A549 (cell line): ENCODE results near the gene RAD51AP2. TPM values are rescaled to one million over a fixed set of nuclear protein-coding genes. Genes with fewer than 3 reads are reported as not detected.

ENCODE experiments used
- ATAC-seq, 2 experiments: fragments of 200-7000 bp in 1 of 2; fragments of >200 bp in 1 of 2; cut with Nextera tagmentation in 1 of 2; cut with Tn5 transposase in 1 of 2; 3 replicates each; pipeline versions ENCODE4 v1.8.0 to v1.9.1; 2018 to 2020; ENCODE audit warnings: mild to moderate bottlenecking in 1 of 2, moderate library complexity in 1 of 2
- CTCF ChIA-PET: fragments of 300-600 bp; sonication (Branson Sonifier 250); formaldehyde crosslinking; extraction: SDS; loops from one replicate; lab custom pipeline; 2021; ENCODE audit warnings: antibody characterized with exemption, inconsistent platforms; lab: Yijun Ruan, JAX
- POLR2A ChIA-PET: fragments of 350-600 bp; formaldehyde crosslinking; extraction: SDS; loops from one replicate; lab custom pipeline; 2021; ENCODE audit warnings: antibody characterized with exemption, inconsistent platforms; lab: Yijun Ruan, JAX
- DNase-seq, 2 experiments: peaks; one replicate each; pipeline versions ENCODE4 v3.0.0 to v3.0.0-alpha.2; 2011 to 2016; ENCODE audit warnings: low read depth in 1 of 2, low spot score in 1 of 2
- FAIRE-seq: peaks from 2 replicates; lab custom pipeline; 2011; peaks lifted over from hg19 to GRCh38; lab: Jason Lieb, UNC
- H3K27ac ChIP-seq, 2 experiments: fragments of >200 bp; sonication (Bioruptor Twin); formaldehyde crosslinking; 3 replicates each; pipeline ENCODE4 v1.5.1; 2016 to 2017
- H3K4me1 ChIP-seq: fragments of >200 bp; sonication (Bioruptor Twin); formaldehyde crosslinking; 3 replicates; pipeline ENCODE4 v1.6.1; 2016
- H3K4me2 ChIP-seq: fragments of >200 bp; sonication (Bioruptor Twin); formaldehyde crosslinking; 3 replicates; pipeline ENCODE4 v1.6.1; 2016
- H3K4me3 ChIP-seq: fragments of >200 bp; sonication (Bioruptor Twin); formaldehyde crosslinking; 3 replicates; pipeline ENCODE4 v1.5.1; 2016
- H3K9me3 ChIP-seq: fragments of >200 bp; sonication (Bioruptor Twin); formaldehyde crosslinking; 3 replicates; pipeline ENCODE4 v1.6.1; 2016
- ATOH8 ChIP-seq: fragments of 250-450 bp; sonication (Bioruptor Pico); IDR thresholded peaks from 2 replicates; pipeline ENCODE4 v1.5.0; 2020; ENCODE audit warnings: low read depth, mild to moderate bottlenecking, moderate library complexity
- BHLHE40 ChIP-seq: IDR thresholded peaks from 2 replicates; pipeline ENCODE4 v1.6.1; 2012; ENCODE audit warnings: low read depth, low read length, inconsistent platforms
- CHD2 ChIP-seq: fragments of 150-350 bp; IDR thresholded peaks from 2 replicates; pipeline ENCODE4 v1.6.1; 2014; ENCODE audit warnings: low read length; ENCODE audit not compliant: partially characterized antibody
- CHD4 ChIP-seq: fragments of 200-600 bp; sonication (generic); IDR thresholded peaks from 2 replicates; pipeline ENCODE4 v1.6.1; 2016; ENCODE audit warnings: antibody characterized with exemption, mild to moderate bottlenecking, borderline replicate concordance
- CTCF ChIP-seq: fragments of >200 bp; sonication (Bioruptor Twin); formaldehyde crosslinking; IDR thresholded peaks from 3 replicates; pipeline ENCODE4 v1.5.1; 2016
- EHMT2 ChIP-seq: fragments of 200-600 bp; sonication (generic); IDR thresholded peaks from 2 replicates; pipeline ENCODE4 v1.6.1; 2016; ENCODE audit warnings: antibody characterized with exemption, low read depth, mild to moderate bottlenecking, moderate library complexity
- ELK1 ChIP-seq: fragments of 150-350 bp; IDR thresholded peaks from 2 replicates; pipeline ENCODE4 v1.6.1; 2014; ENCODE audit warnings: low read depth, mild to moderate bottlenecking, low read length
- EP300 ChIP-seq, 2 experiments: fragments of >200 bp; sonication (Bioruptor Twin); formaldehyde crosslinking; IDR thresholded peaks; 2 replicates in 1 of 2; 3 replicates in 1 of 2; pipeline ENCODE4 v1.6.1; 2016 to 2017
- ESRRA ChIP-seq: fragments of 150-350 bp; IDR thresholded peaks from 2 replicates; pipeline ENCODE4 v1.6.1; 2014; ENCODE audit warnings: mild to moderate bottlenecking, low read length, borderline replicate concordance
- FOSB ChIP-seq: fragments of 250-450 bp; sonication (Bioruptor Pico); IDR thresholded peaks from 2 replicates; pipeline ENCODE4 v1.5.0; 2020; ENCODE audit warnings: mild to moderate bottlenecking, moderate library complexity
- HES2 ChIP-seq: fragments of >200 bp; sonication (Bioruptor Twin); formaldehyde crosslinking; IDR thresholded peaks from 2 replicates; pipeline ENCODE4 v1.6.1; 2016
- HEYL ChIP-seq: fragments of 250-450 bp; sonication (Bioruptor Pico); IDR thresholded peaks from 2 replicates; pipeline ENCODE4 v1.8.0; 2021; ENCODE audit warnings: mild to moderate bottlenecking, moderate library complexity
- HOXB13 ChIP-seq: fragments of 250-450 bp; sonication (Bioruptor Pico); IDR thresholded peaks from 2 replicates; pipeline ENCODE4 v1.5.0; 2020; ENCODE audit warnings: low read depth, mild to moderate bottlenecking, moderate library complexity
- HOXB5 ChIP-seq: fragments of 250-450 bp; sonication (Bioruptor Pico); IDR thresholded peaks from 2 replicates; pipeline ENCODE4 v1.5.0; 2020; ENCODE audit warnings: mild to moderate bottlenecking, moderate library complexity
- KDM1A ChIP-seq: fragments of 200-600 bp; sonication (generic); IDR thresholded peaks from 2 replicates; pipeline ENCODE4 v1.6.1; 2016; ENCODE audit warnings: low read depth, mild to moderate bottlenecking
- KDM5A ChIP-seq: fragments of 200-600 bp; sonication (generic); IDR thresholded peaks from 2 replicates; pipeline ENCODE4 v1.6.1; 2016; ENCODE audit warnings: antibody characterized with exemption, mild to moderate bottlenecking
- NFE2L2 ChIP-seq: fragments of 150-350 bp; conservative IDR thresholded peaks from 2 replicates; pipeline ENCODE4 v1.6.1; 2014; ENCODE audit warnings: low read length
- PBX3 ChIP-seq: IDR thresholded peaks from 2 replicates; pipeline ENCODE4 v1.6.1; 2012
- POLR2AphosphoS2 ChIP-seq: conservative IDR thresholded peaks from 2 replicates; pipeline ENCODE4 v1.6.1; 2012; ENCODE audit warnings: low read length, improper control_type of control experiment, inconsistent platforms
- RAD21 ChIP-seq, 2 experiments: fragments of >200 bp in 1 of 2; sonication (Bioruptor Twin) in 1 of 2; formaldehyde crosslinking in 1 of 2; IDR thresholded peaks in 1 of 2; conservative IDR thresholded peaks in 1 of 2; 2 replicates in 1 of 2; 3 replicates in 1 of 2; pipeline ENCODE4 v1.6.1; 2012 to 2018; ENCODE audit warnings: inconsistent platforms in 1 of 2
- REST ChIP-seq: fragments of 200-600 bp; sonication (generic); IDR thresholded peaks from 2 replicates; pipeline ENCODE4 v1.6.1; 2016; ENCODE audit warnings: antibody characterized with exemption, mild to moderate bottlenecking, moderate library complexity
- RFX5 ChIP-seq: fragments of 450-650 bp; IDR thresholded peaks from 2 replicates; pipeline ENCODE4 v1.7.1; 2014; ENCODE audit warnings: antibody characterized with exemption, mild to moderate bottlenecking, moderate library complexity
- SMC3 ChIP-seq: fragments of >200 bp; sonication (Bioruptor Twin); formaldehyde crosslinking; IDR thresholded peaks from 3 replicates; pipeline ENCODE4 v1.6.1; 2018; ENCODE audit warnings: inconsistent platforms
- SREBF2 ChIP-seq: fragments of 450-650 bp; IDR thresholded peaks from 2 replicates; pipeline ENCODE4 v1.6.1; 2014; ENCODE audit warnings: mild to moderate bottlenecking, moderate library complexity
- ZC3H11A ChIP-seq: fragments of 450-650 bp; IDR thresholded peaks from 2 replicates; pipeline ENCODE4 v1.6.1; 2014; ENCODE audit warnings: antibody characterized with exemption, mild to moderate bottlenecking
- ZFP36 ChIP-seq: fragments of 450-650 bp; IDR thresholded peaks from 2 replicates; pipeline ENCODE4 v1.6.1; 2014; ENCODE audit warnings: borderline replicate concordance; ENCODE audit not compliant: partially characterized antibody
- ZNF302 ChIP-seq: fragments of 250-450 bp; sonication (Bioruptor Pico); IDR thresholded peaks from 2 replicates; pipeline ENCODE4 v1.9.0; 2021; ENCODE audit warnings: inconsistent platforms, mild to moderate bottlenecking, moderate library complexity
- WGBS: methylation state at CpG from one replicate; pipeline ENCODE4 v1.1.6; 2017; ENCODE audit errors: missing lambda C conversion rate; 5-methylcytosine and 5-hydroxymethylcytosine counted together
- polyA plus RNA-seq, 4 experiments: library from polyadenylated mRNA; depleted of rRNA in 3 of 4; stranded (reverse); fragments of >200 nt; fragmentation: RNase III in 1 of 4; extraction: RNeasy Plus Mini Kit Qiagen cat#74134 plus additional on column Dnase treatment in 1 of 4; gene quantifications; 2 replicates in 3 of 4; 3 replicates in 1 of 4; pipeline ENCODE4 v1.2.3, GENCODE V29; 2011 to 2017

RAD51AP2 gene
- polyA plus RNA-seq, 2 of the 4 experiments (the other 2 are of a cell fraction): not detected

- 7% methylated on average over 5 of the region's 5 CpGs for WGBS
- no peaks in the 10 kb centered on the region for H3K4me1 ChIP-seq
- no peaks in the 10 kb centered on the region for H3K9me3 ChIP-seq
- no peak overlapping the region for H3K27ac ChIP-seq
- no peak for FAIRE-seq
- no peak for DNase-seq
- ATAC-seq: no peak
- no peak for TF ChIP-seq ELK1
- no peak for TF ChIP-seq SREBF2
- TF ChIP-seq NFE2L2: no peak
- TF ChIP-seq KDM5A: no peak
- no peak for TF ChIP-seq FOSB (CRISPR knock-in tag)
- no peak for TF ChIP-seq EP300 (IDR thresholded peaks at IDR 0.05)
- TF ChIP-seq ZFP36: no peak
- no peak for TF ChIP-seq CHD2
- no peak for TF ChIP-seq SMC3
- no peak for TF ChIP-seq HEYL (CRISPR knock-in tag)
- TF ChIP-seq CTCF: no peak
- no peak for TF ChIP-seq RFX5
- no peak for TF ChIP-seq HES2
- no peak for TF ChIP-seq ESRRA
- TF ChIP-seq POLR2AphosphoS2: no peak
- no peak for TF ChIP-seq ZNF302 (CRISPR knock-in tag)
- TF ChIP-seq REST: no peak
- TF ChIP-seq ZC3H11A: no peak
- TF ChIP-seq HOXB13: no peak
- no peak overlapping the region for H3K4me2 ChIP-seq
- POLR2A ChIA-PET: no interaction called here
- CTCF ChIA-PET: no interaction called here
- H3K4me3 ChIP-seq: no peak overlapping the region
Observed at GRCh38 chr2:17557596-17557995, 39.4 kb upstream of the RAD51AP2 start.

- Histone ChIP-seq H3K4me1 (no peaks in the 10 kb centered on the region), H3K4me2 (no peak overlapping the region), H3K9me3 (no peaks in the 10 kb centered on the region), H3K4me3 (no peak overlapping the region), H3K27ac (no peak overlapping the region)
- 3% methylated on average over 1 of the region's 1 CpG for whole genome bisulfite sequencing
- no peak for DNase-seq
- ChIA-PET CTCF (no interaction called here), POLR2A (no interaction called here)
- FAIRE-seq: no peak
- no peak for ATAC-seq
- TF ChIP-seq HOXB5 (CRISPR knock-in tag) (no peak), NFE2L2 (no peak), ELK1 (no peak), PBX3 (no peak), ATOH8 (no peak), KDM1A (no peak), RAD21 (conservative IDR thresholded peaks at IDR 0.05 in 1 of 2, IDR thresholded peaks at IDR 0.05 in 1 of 2) (no peak), HEYL (CRISPR knock-in tag) (no peak), BHLHE40 (no peak), EHMT2 (no peak), ZFP36 (no peak), SREBF2 (no peak), KDM5A (no peak), POLR2AphosphoS2 (no peak), CHD4 (no peak), HES2 (no peak), RFX5 (no peak)
Observed at GRCh38 chr2:17555150-17555549, 36.9 kb upstream of the RAD51AP2 start.
